ENCODE results near the gene SFXN4.

DNA sequence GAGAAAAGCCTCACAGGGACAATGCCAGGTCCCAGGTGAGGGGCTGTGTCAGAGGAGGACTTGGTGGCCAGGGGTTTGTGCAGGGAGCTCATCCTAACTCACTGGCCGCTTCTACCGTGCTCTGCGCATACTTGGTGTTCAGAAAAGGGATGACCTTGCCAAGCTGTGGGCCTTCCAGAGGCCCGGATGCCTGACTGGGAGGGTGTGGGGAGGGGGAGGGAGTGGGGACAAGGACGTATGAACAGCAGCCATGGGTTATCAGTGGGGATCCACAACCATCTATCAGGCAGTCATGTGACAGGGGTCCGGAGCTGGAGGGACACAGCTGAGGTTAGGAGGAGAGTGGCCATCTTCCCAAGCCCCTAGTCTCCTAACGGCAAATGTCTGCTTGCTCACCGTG is 6.2 kb downstream of the SFXN4 start:
- TF ChIP-seq, protein P1, sequence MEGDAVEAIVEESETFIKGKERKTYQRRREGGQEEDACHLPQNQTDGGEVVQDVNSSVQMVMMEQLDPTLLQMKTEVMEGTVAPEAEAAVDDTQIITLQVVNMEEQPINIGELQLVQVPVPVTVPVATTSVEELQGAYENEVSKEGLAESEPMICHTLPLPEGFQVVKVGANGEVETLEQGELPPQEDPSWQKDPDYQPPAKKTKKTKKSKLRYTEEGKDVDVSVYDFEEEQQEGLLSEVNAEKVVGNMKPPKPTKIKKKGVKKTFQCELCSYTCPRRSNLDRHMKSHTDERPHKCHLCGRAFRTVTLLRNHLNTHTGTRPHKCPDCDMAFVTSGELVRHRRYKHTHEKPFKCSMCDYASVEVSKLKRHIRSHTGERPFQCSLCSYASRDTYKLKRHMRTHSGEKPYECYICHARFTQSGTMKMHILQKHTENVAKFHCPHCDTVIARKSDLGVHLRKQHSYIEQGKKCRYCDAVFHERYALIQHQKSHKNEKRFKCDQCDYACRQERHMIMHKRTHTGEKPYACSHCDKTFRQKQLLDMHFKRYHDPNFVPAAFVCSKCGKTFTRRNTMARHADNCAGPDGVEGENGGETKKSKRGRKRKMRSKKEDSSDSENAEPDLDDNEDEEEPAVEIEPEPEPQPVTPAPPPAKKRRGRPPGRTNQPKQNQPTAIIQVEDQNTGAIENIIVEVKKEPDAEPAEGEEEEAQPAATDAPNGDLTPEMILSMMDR (conservative IDR thresholded peaks at IDR 0.05; ENCODE audit: low read depth in 2 of 2) = no peak
- TF ChIP-seq CREB1 (CRISPR knock-in tag; IDR thresholded peaks at IDR 0.05; ENCODE audit: low read depth) = no peak
- no peak for TF ChIP-seq EZH2 (IDR thresholded peaks at IDR 0.05; ENCODE audit: low read depth, unreplicated experiment)
- no peak for TF ChIP-seq ZNF114 (CRISPR knock-in tag; IDR thresholded peaks at IDR 0.05)
